Peyer's patch (tissue), 4 donors: Measurements from ENCODE around the gene SDF4.

Experiments used
- POLR2A ChIP-seq, 2 donors: fragments of 450-650 bp; IDR thresholded peaks; one replicate each; pipeline ENCODE4 v1.5.1; 2017; ENCODE audit warnings: antibody characterized with exemption in 2 of 2, mild to moderate bottlenecking in 2 of 2, moderate library complexity in 2 of 2
- TF ChIP-seq, protein P1 (sequence below), 6 experiments: fragments of 450-650 bp in 4 of 6; fragments of 200-600 bp in 2 of 6; sonication (generic) in 1 of 6; IDR thresholded peaks; one replicate each; pipeline ENCODE4 v1.5.1; 2017 to 2019; ENCODE audit warnings: antibody characterized with exemption in 6 of 6, mild to moderate bottlenecking in 3 of 6, moderate library complexity in 1 of 6

DNA sequence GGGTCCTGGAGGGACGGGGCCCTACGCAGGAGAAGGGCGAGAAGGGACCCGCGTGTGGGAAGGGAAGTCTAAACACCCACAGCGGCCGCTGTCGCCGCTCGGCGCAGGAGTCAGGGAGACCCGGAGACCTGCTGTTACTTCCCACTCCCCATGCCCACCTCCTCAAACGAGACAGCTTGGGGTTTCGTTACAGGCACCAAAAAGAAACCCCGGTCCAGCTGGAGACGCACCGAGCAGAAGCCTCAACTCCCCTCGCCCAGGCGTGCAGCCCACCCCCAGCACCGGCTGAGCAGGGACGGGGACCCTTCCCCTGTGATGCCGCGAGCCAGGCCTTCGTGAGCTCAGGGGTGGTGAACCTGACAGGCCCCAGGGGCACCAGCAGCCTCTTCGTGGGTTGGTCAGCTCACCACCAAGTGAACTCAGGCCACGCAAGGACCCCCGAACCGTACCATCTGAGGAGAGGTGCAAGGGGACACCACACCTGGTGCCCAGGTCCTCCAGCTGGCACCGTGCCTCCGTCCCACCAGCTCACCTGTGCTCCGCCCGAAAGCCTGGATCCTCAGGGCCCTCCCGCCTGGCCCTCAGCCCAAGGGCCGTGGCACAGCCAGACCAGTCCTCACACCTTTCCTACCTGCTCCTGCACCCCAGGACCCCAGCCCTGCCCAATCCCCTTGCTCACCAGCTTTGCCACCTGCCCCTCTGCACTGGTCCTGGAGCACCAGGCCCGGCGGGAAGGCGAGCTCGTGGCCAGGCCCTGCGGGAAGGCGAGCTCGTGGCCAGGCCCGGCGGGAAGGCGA, 5.0 kb downstream of the SDF4 start:
- TF ChIP-seq, protein P1, sequence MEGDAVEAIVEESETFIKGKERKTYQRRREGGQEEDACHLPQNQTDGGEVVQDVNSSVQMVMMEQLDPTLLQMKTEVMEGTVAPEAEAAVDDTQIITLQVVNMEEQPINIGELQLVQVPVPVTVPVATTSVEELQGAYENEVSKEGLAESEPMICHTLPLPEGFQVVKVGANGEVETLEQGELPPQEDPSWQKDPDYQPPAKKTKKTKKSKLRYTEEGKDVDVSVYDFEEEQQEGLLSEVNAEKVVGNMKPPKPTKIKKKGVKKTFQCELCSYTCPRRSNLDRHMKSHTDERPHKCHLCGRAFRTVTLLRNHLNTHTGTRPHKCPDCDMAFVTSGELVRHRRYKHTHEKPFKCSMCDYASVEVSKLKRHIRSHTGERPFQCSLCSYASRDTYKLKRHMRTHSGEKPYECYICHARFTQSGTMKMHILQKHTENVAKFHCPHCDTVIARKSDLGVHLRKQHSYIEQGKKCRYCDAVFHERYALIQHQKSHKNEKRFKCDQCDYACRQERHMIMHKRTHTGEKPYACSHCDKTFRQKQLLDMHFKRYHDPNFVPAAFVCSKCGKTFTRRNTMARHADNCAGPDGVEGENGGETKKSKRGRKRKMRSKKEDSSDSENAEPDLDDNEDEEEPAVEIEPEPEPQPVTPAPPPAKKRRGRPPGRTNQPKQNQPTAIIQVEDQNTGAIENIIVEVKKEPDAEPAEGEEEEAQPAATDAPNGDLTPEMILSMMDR (IDR thresholded peaks at IDR 0.05), result no peak
- TF ChIP-seq POLR2A (IDR thresholded peaks at IDR 0.05), result no peak
